Type B pancreatic cell (in vitro differentiated cells): ENCODE measurements around the gene C1orf116. TPM values are rescaled to one million over a fixed set of nuclear protein-coding genes. Genes with fewer than 3 reads are reported as not detected.

Experiments
- DNase-seq: peaks from one replicate; pipeline ENCODE4 v3.0.0; 2021; ENCODE audit warnings: mixed read lengths; ENCODE audit not compliant: unreplicated experiment; ENCODE audit errors: extremely low spot score
- H3K27ac Mint-ChIP-seq: 2 replicates; pipeline ENCODE4 v1.8.0; 2021; ENCODE audit warnings: mild to moderate bottlenecking, mixed read lengths
- H3K27me3 Mint-ChIP-seq: 2 replicates; pipeline ENCODE4 v1.8.0; 2021; ENCODE audit warnings: mixed read lengths
- H3K36me3 Mint-ChIP-seq: 2 replicates; pipeline ENCODE4 v1.8.0; 2021; ENCODE audit warnings: mixed read lengths
- H3K4me1 Mint-ChIP-seq: one replicate; pipeline ENCODE4 v1.8.0; 2021; ENCODE audit warnings: mixed read lengths; ENCODE audit not compliant: unreplicated experiment
- H3K4me3 Mint-ChIP-seq: 2 replicates; pipeline ENCODE4 v1.8.0; 2021; ENCODE audit warnings: mild to moderate bottlenecking, mixed read lengths
- H3K9me3 Mint-ChIP-seq: 2 replicates; pipeline ENCODE4 v1.8.0; 2021; ENCODE audit warnings: mixed read lengths
- total RNA-seq: library from RNA; stranded (reverse); gene quantifications from 2 replicates; pipeline ENCODE4 v1.2.1, GENCODE V29; 2021; ENCODE audit warnings: low replicate concordance
- TF ChIP-seq, protein P1 (sequence below): fragments of 200-600 bp; sonication (generic); conservative IDR thresholded peaks from 2 replicates; pipeline ENCODE4 v1.5.0; 2021; ENCODE audit warnings: antibody characterized with exemption, mild to moderate bottlenecking

C1orf116 gene
- total RNA-seq, 1 donor from 2014 or later, result 50.4 TPM

- H3K4me3 Mint-ChIP-seq, result peak overlapping the region; percentile 4
- peaks cover 3% of the 10 kb centered on the region for H3K36me3 Mint-ChIP-seq
- peaks cover 9% of the 10 kb centered on the region for H3K9me3 Mint-ChIP-seq
- DNase-seq, result no peak
- H3K27ac Mint-ChIP-seq, result peak overlapping the region; percentile 55
- no peaks in the 10 kb centered on the region for H3K27me3 Mint-ChIP-seq
- TF ChIP-seq, protein P1, sequence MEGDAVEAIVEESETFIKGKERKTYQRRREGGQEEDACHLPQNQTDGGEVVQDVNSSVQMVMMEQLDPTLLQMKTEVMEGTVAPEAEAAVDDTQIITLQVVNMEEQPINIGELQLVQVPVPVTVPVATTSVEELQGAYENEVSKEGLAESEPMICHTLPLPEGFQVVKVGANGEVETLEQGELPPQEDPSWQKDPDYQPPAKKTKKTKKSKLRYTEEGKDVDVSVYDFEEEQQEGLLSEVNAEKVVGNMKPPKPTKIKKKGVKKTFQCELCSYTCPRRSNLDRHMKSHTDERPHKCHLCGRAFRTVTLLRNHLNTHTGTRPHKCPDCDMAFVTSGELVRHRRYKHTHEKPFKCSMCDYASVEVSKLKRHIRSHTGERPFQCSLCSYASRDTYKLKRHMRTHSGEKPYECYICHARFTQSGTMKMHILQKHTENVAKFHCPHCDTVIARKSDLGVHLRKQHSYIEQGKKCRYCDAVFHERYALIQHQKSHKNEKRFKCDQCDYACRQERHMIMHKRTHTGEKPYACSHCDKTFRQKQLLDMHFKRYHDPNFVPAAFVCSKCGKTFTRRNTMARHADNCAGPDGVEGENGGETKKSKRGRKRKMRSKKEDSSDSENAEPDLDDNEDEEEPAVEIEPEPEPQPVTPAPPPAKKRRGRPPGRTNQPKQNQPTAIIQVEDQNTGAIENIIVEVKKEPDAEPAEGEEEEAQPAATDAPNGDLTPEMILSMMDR, result no peak
- H3K4me1 Mint-ChIP-seq, result peaks cover 29% of the 10 kb centered on the region
Measured at GRCh38 chr1:207003210-207003609, 29.3 kb downstream of the C1orf116 start.

- Mint-ChIP-seq H3K4me1 (peaks cover 28% of the 10 kb centered on the region), H3K4me3 (no peak overlapping the region), H3K36me3 (peaks cover 3% of the 10 kb centered on the region), H3K27me3 (no peaks in the 10 kb centered on the region), H3K9me3 (peaks cover 8% of the 10 kb centered on the region), H3K27ac (peak overlapping the region; percentile 55)
- TF ChIP-seq, protein P1, result no peak
- no peak for DNase-seq
Measured at GRCh38 chr1:207002724-207003146, 29.8 kb downstream of the C1orf116 start.

DNA sequence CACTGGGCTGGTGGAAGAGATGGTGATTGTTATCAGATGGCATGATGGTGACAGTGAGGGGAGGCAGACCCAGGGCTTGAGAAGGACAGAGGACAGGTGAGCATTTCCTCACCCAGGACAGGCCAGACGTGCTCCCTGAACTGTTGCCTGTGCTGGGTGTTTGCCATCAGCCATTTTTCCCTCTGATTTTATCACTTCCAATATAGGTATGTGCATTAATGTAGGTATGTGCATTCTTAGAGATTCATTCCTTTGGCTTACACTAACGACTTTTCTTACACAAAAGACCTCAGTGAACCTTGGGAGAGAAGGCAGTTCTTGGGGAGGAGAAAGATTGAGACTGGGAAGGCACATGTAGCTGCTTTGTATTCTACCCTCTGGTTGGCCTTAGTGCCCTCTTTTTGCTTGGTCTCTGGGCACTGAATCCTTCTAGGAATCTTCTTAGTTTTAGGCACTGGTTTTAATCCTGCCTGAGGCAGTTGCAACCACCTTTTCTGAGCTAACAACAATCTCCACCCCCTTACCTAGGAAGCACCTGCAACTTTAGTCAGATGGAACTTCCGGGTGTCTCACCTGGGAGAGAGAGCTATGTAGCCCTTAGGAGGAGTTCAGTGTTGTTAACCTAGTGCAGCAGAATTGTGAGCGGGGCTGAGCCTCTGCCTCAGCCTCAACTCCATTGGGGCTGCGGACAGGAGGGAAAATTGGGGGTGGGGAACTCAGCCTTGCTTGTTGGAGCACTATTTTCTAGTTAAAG is 30.9 kb downstream of the C1orf116 start:
- H3K4me3 Mint-ChIP-seq, result peak overlapping the region; percentile 29
- H3K36me3 Mint-ChIP-seq, result no peaks in the 10 kb centered on the region
- H3K9me3 Mint-ChIP-seq, result no peaks in the 10 kb centered on the region
- H3K27me3 Mint-ChIP-seq, result no peaks in the 10 kb centered on the region
- peak overlapping the region; percentile 55 for H3K27ac Mint-ChIP-seq
- H3K4me1 Mint-ChIP-seq, result peaks cover 19% of the 10 kb centered on the region
- TF ChIP-seq, protein P1, result no peak
- DNase-seq, result no peak

DNA sequence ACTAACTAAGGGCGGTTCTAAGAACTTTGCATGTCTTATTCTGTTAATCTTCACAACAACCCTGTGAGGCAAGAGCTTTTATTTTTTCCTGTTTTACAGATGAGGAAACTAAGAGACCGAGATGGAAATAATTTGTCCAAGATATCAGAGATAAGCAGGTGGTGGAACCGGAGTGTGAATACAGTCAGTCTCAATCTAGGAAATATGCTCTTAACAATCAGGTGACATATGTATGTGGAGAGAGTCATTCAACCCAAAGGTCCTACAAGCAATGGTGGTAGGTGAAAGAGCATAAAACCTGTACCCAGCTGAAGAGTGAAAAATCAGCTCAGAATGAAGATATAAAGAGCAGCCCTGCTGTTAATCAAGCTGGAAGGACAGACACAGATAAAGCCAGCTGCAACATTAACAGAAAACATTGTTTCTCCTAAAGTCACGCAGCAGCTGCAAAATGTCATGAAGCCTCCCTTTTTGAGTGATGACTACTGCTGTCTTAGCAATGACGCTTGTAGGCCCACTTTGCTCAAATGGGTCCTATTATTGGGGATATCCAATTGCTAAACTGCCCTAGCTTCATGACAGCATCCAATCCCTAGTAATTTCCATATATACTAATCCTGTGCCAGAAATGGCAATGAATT is 31.8 kb downstream of the C1orf116 start:
- TF ChIP-seq, protein P1, result no peak
- H3K9me3 Mint-ChIP-seq, result no peaks in the 10 kb centered on the region

GRCh38 chr1:206998816-206999215 is 33.7 kb downstream of the C1orf116 start:
- Mint-ChIP-seq H3K36me3 (no peaks in the 10 kb centered on the region), H3K4me3 (no peak overlapping the region), H3K9me3 (no peaks in the 10 kb centered on the region), H3K27ac (no peak overlapping the region), H3K27me3 (no peaks in the 10 kb centered on the region), H3K4me1 (peaks cover 15% of the 10 kb centered on the region)
- no peak for DNase-seq
- TF ChIP-seq, protein P1, result no peak

More for the DNA sequence above, 31.8 kb downstream of the C1orf116 start:
- Mint-ChIP-seq H3K4me1 (peaks cover 19% of the 10 kb centered on the region), H3K4me3 (no peak overlapping the region), H3K27me3 (no peaks in the 10 kb centered on the region), H3K36me3 (no peaks in the 10 kb centered on the region), H3K27ac (peak overlapping the region; percentile 55)
- no peak for DNase-seq
